ENCODE results near the gene TDRD3.

The TDRD3 gene

GRCh38 chr13:60396783-60397703, at the start of gene TDRD3:
TDRD3 (plus strand) TSS chr13:60397220; CDS start chr13:60397365, 145 bp downstream.
- peak; percentile 83 for DNase-seq

GRCh38 chr13:60347690-60348089, 49.3 kb upstream of the TDRD3 start:
- DNase-seq = no peak

GRCh38 chr13:60348097-60348496, 48.9 kb upstream of the TDRD3 start:
- no peak for DNase-seq

- DNase-seq = no peak
Observed at GRCh38 chr13:60351326-60351725, 45.7 kb upstream of the TDRD3 start.

GRCh38 chr13:60351855-60352615, 45.0 kb upstream of the TDRD3 start:
- DNase-seq = peak; percentile 54

- no peak for DNase-seq
Observed at GRCh38 chr13:60352644-60353043, 44.4 kb upstream of the TDRD3 start.

GRCh38 chr13:60355056-60355455, 42.0 kb upstream of the TDRD3 start:
- DNase-seq = no peak

GRCh38 chr13:60356970-60357369, 40.0 kb upstream of the TDRD3 start:
- peak; percentile 75 for DNase-seq

GRCh38 chr13:60358453-60358852, 38.6 kb upstream of the TDRD3 start:
- no peak for DNase-seq

- no peak for DNase-seq
Observed at GRCh38 chr13:60363288-60363687, 33.7 kb upstream of the TDRD3 start.

- DNase-seq = no peak
Observed at GRCh38 chr13:60369242-60369641, 27.8 kb upstream of the TDRD3 start.

GRCh38 chr13:60370343-60370742, 26.7 kb upstream of the TDRD3 start:
- peak; percentile 70 for DNase-seq

- DNase-seq = no peak
Observed at GRCh38 chr13:60372141-60372540, 24.9 kb upstream of the TDRD3 start.

GRCh38 chr13:60379282-60379681, 17.7 kb upstream of the TDRD3 start:
- peak; percentile 5 for DNase-seq

- peak; percentile 50 for DNase-seq
Observed at GRCh38 chr13:60379837-60380565, 17.0 kb upstream of the TDRD3 start.

GRCh38 chr13:60384911-60385310, 12.1 kb upstream of the TDRD3 start:
- no peak for DNase-seq

GRCh38 chr13:60386250-60386649, 10.8 kb upstream of the TDRD3 start:
- no peak for DNase-seq

GRCh38 chr13:60392131-60392530, 4.9 kb upstream of the TDRD3 start:
- no peak for DNase-seq

GRCh38 chr13:60395971-60396782, 843 bp upstream of the TDRD3 start:
- DNase-seq = peak; percentile 93

- DNase-seq = peak; percentile 62
Observed at GRCh38 chr13:60397704-60398378, 821 bp downstream of the TDRD3 start.

GRCh38 chr13:60398379-60398891, 1.4 kb downstream of the TDRD3 start:
- no peak for DNase-seq

All from MV-4-11 (cell line).